ENCODE measurements around the gene SNX8.

Gene SNX8

DNA sequence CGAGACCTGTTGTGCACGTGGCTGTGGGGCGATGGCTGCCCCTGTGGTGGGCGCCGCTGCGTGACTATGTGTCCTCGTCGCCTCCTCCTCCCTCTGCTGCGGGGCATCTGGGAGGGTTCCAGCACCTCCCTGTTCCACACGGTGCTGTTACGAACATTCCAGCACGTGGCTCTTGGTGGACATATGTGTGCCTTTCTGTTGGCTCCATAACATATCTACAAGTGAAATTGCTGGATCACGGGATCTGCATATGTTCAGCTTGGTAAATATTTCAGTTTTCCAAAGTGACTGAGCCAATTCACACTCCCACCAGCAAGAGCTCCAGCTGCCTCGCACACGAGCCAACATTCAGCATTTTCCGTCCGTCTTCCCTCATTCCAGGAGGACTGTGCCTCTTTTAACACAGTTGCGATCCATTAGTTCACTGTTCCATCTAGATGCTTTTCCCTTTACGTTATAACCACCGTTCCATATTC, 25.1 kb downstream of the SNX8 start:
- TF ChIP-seq, protein P1, sequence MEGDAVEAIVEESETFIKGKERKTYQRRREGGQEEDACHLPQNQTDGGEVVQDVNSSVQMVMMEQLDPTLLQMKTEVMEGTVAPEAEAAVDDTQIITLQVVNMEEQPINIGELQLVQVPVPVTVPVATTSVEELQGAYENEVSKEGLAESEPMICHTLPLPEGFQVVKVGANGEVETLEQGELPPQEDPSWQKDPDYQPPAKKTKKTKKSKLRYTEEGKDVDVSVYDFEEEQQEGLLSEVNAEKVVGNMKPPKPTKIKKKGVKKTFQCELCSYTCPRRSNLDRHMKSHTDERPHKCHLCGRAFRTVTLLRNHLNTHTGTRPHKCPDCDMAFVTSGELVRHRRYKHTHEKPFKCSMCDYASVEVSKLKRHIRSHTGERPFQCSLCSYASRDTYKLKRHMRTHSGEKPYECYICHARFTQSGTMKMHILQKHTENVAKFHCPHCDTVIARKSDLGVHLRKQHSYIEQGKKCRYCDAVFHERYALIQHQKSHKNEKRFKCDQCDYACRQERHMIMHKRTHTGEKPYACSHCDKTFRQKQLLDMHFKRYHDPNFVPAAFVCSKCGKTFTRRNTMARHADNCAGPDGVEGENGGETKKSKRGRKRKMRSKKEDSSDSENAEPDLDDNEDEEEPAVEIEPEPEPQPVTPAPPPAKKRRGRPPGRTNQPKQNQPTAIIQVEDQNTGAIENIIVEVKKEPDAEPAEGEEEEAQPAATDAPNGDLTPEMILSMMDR (IDR thresholded peaks at IDR 0.05; ENCODE audit: insufficient read depth, low read depth, low read length, missing control alignments) = no peak
- no peak for DNase-seq (ENCODE audit: low read depth)
- H3K4me3 ChIP-seq (ENCODE audit: low read length) = no peak overlapping the region

DNA sequence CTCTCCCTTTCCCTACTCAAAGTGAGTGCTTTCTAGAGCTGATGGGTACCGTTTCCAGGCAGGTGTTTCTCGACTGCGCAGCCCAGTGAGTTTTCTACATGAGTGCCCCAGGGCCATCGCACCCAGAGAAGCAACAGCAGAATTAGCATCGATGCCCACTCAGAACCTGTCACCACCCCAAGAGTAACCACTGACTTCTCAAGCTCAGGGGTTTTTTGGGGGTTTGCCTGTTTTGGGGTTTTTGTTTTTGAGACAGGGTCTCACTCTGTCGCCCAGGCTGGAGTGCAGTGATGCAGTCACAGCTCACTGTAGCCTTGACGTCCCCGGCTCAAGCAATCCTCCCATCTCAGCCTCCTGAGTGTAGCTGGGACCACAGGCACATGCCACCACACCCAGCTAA, 25.7 kb downstream of the SNX8 start:
- TF ChIP-seq, protein P1 (IDR thresholded peaks at IDR 0.05; ENCODE audit: insufficient read depth, low read depth, low read length, missing control alignments) = no peak
- H3K4me3 ChIP-seq (ENCODE audit: low read length) = no peak overlapping the region
- no peak for DNase-seq (ENCODE audit: low read depth)

DNA sequence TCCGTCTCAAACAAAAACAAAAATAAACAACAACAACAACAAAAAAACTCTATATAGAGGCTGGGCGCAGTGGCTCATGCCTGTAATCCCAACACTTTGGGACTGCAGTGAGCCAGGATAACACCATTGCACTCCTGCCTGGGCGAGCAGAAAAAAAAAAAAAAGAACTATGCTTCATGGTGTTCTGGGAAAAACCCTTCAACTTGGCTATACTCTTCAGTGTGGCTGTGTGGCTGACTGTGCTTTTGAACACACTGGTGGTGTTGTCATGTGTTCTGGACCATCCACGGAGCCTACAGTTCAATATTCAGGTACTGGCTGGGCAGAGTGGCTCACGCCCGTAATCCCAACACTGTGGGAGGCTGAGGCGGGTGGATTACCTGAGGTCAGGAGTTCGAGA, 26.5 kb downstream of the SNX8 start:
- no peak overlapping the region for H3K4me3 ChIP-seq (ENCODE audit: low read length)
- TF ChIP-seq, protein P1 (IDR thresholded peaks at IDR 0.05; ENCODE audit: insufficient read depth, low read depth, low read length, missing control alignments) = no peak
- no peak for DNase-seq (ENCODE audit: low read depth)

DNA sequence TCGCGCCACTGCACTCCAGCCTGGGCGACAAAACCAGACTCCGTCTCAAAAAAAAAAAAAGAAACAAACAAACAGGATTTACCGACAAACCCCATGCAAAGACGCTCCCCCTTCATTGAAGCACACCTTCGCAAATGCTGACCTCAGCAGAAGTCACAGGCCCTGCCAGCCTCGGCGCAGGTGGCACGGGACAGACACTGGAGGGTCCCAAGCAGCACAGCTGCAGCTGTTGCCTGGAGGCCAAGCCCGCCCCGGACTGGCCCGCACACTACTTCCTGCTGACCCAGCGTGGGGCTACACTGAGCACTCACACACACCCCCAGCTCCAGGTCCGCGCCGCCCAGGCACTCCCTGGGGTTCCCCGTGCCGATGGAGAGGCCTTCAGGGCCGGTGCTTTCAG, 31.2 kb downstream of the SNX8 start:
- DNase-seq (ENCODE audit: low read depth) = no peak
- H3K4me3 ChIP-seq (ENCODE audit: low read length) = no peak overlapping the region
- TF ChIP-seq, protein P1 (IDR thresholded peaks at IDR 0.05; ENCODE audit: insufficient read depth, low read depth, low read length, missing control alignments) = no peak

DNA sequence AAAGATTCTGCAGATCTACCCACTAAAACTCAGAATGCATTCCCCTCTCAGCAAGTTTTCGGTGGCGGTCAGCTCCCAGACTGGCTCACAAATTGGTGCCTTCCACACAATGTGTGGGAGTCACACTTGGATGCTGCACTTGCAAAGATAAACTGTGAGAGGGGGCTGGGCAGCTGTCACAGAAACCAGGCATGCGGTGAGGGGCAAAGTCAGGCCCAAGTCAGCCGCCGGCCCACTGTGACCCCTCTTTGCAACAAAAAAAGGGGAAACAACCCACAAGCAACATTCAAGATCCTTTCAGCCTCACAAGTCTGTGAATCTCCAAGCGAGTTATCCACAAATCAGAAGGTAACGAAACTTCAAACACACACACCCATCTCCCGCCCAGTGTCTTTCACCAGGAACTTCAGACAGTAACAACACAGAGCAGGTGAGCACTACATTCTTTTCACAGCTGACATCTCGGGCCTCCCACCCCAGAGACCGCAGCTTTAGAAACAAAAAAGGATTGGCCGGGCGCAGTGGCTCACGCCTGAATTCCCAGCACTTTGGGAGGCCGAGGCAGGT, 32.0 kb downstream of the SNX8 start:
- TF ChIP-seq, protein P1 (IDR thresholded peaks at IDR 0.05; ENCODE audit: insufficient read depth, low read depth, low read length, missing control alignments) = no peak
- no peak for DNase-seq (ENCODE audit: low read depth)
- no peak overlapping the region for H3K4me3 ChIP-seq (ENCODE audit: low read length)

DNA sequence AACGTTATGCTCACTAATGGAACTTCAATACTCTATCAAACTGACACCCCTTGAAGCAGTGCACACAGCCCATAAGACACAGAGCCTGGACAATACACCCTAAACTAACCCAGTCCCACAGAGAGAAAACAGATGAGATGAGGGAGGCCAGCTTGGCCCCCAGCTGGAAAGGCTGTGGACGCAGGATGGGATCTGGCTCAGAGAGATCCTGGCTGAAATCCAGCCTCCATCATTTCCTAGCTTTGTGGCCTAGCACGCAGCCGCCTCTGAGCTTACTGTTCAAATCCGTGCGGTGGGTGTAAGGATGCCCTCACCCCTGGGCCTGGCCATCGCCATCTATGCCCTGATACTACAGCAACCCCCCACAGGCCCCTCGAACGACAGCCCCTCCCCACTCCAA, 32.7 kb downstream of the SNX8 start:
- TF ChIP-seq, protein P1 (IDR thresholded peaks at IDR 0.05; ENCODE audit: insufficient read depth, low read depth, low read length, missing control alignments) = no peak
- DNase-seq (ENCODE audit: low read depth) = no peak
- no peak overlapping the region for H3K4me3 ChIP-seq (ENCODE audit: low read length)

DNA sequence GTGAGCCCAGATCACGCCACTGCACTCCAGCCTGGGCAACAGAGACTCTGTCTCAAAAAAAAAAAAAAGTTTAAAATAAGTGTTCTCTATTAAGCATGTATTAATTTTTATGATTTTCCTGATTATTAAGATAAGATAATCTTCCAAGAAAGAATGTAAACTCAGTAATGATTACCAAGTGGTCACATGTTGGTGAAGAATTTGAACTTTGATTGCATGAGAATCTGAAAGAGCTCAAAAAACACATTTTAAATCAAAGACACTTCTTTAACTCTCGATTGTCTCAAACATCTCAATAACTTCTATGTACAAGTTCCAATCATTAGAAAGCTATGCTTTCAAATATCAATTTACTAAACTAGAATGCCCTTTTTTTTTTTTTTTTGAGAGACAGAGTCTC, 33.8 kb downstream of the SNX8 start:
- DNase-seq (ENCODE audit: low read depth) = no peak
- TF ChIP-seq, protein P1 (IDR thresholded peaks at IDR 0.05; ENCODE audit: insufficient read depth, low read depth, low read length, missing control alignments) = no peak

More for the DNA sequence above, 33.8 kb downstream of the SNX8 start:
- H3K4me3 ChIP-seq (ENCODE audit: low read length) = no peak overlapping the region
